Skeletal muscle satellite cell (primary cell): ENCODE data around the gene DTNB.

Source experiments
- H3K27me3 ChIP-seq: 2 replicates; pipeline ENCODE4 v1.7.0; 2013; ENCODE audit warnings: low read length; ENCODE audit not compliant: control insufficient read depth, insufficient read depth
- H3K36me3 ChIP-seq: 2 replicates; pipeline ENCODE4 v1.7.0; 2013; ENCODE audit warnings: mild to moderate bottlenecking, control low read depth, low read length; ENCODE audit not compliant: insufficient read depth
- H3K4me1 ChIP-seq: 2 replicates; pipeline ENCODE4 v1.7.0; 2013; ENCODE audit warnings: low read length; ENCODE audit not compliant: control insufficient read depth, insufficient read depth
- H3K4me2 ChIP-seq: 2 replicates; pipeline ENCODE4 v1.7.0; 2013; ENCODE audit warnings: mild to moderate bottlenecking, low read length
- H3K4me3 ChIP-seq: 2 replicates; pipeline ENCODE4 v1.7.0; 2013; ENCODE audit warnings: low read length
- H3K9ac ChIP-seq: 2 replicates; pipeline ENCODE4 v1.7.0; 2013; ENCODE audit warnings: mild to moderate bottlenecking, low read depth, low read length, moderate library complexity
- H3K9me3 ChIP-seq: replicated peaks from 2 replicates; pipeline ENCODE4 v1.7.0; 2013; ENCODE audit warnings: mild to moderate bottlenecking, control low read depth, low read length

The DTNB gene

DNA sequence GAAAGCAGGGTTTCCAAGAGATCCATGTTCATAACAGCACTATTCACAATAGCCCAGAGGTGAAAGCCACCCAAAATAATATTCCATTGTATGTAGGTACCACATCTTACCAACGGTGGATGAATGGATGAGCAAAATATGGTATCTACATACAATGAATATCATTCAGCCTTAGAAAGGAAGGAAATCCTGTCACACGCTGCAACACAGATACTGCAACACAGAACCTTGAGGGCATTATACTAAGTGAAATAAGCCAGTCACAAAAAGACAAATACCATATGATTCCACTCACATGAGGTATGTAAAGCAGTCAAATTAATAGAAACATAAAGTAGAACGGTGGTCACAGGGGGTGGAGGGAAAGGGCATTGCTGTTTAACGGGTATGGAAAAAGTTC, 155.7 kb downstream of the DTNB start:
- Histone ChIP-seq H3K27me3 (no peaks in the 10 kb centered on the region), H3K36me3 (no peaks in the 10 kb centered on the region), H3K4me3 (no peak overlapping the region), H3K4me2 (no peak overlapping the region), H3K4me1 (peaks cover 17% of the 10 kb centered on the region), H3K9ac (no peak overlapping the region), H3K9me3 (no peaks in the 10 kb centered on the region)

DNA sequence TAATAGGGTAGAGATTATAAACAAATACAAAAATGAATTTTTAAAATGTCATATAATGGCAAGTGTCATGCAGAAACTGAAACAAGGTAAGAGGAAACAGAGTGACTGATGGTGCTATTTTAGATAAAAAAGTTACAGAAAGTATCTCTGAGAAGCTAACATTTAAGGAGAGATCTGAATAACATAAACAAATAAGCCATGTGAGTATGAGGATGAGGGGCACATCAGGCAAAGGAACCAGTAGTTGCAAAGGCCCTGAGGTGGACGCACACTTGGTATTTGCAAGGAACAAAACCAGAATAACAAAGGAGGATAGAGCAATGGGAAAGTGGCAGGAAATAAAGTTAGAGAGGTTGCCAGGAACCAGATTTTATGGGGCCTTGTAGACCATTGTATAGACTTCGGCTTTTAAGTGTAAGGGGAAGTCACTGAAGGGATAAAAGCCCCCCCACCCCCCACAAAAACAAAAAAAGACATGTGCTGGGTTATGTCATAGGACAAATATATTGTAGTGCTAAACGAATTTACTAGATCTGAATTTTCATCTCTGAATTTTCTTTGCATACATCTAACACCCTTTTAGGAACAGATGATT, 159.2 kb downstream of the DTNB start:
- Histone ChIP-seq H3K4me2 (no peak overlapping the region), H3K4me1 (peaks cover 15% of the 10 kb centered on the region), H3K9ac (no peak overlapping the region), H3K36me3 (no peaks in the 10 kb centered on the region), H3K9me3 (no peaks in the 10 kb centered on the region), H3K4me3 (no peak overlapping the region), H3K27me3 (no peaks in the 10 kb centered on the region)

DNA sequence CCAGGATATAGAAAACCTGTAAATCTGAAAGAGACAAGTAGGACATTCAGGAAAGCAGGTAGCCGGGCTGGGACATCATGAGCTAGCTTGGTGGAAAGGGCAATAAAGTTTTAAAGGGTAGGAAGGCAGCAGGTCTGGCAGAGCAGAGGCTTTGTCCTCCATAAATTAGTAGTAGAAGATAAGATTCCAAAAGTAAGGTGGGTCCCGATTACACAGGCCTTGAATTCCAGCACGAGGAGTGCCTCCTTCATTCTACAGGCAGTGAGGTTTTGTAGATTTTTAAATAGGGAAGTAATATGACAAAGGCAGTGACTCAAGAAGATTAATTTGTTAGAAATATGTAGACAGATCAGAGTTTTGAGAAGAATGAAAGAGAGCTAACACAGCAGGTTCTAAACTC, 160.7 kb downstream of the DTNB start:
- Histone ChIP-seq H3K9me3 (no peaks in the 10 kb centered on the region), H3K36me3 (no peaks in the 10 kb centered on the region), H3K4me3 (no peak overlapping the region), H3K4me1 (peaks cover 15% of the 10 kb centered on the region), H3K4me2 (no peak overlapping the region), H3K27me3 (no peaks in the 10 kb centered on the region), H3K9ac (no peak overlapping the region)

DNA sequence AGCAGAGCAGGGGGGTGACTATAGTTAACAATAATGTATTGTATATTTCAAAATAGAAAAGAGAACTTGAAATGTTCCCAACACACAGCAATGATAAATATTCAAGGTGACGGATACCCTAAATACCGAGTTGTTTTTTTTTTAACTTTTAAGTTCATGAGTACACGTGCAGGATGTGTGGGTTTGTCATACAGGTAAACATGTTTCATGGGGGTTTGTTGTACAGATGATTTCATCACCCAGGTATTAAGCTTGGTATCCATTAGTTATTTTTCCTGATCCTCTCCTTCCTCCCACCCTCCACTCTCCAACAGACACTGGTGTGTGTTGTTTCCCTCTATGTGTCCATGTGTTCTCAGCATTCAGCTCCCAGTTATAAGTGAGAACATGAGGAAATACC, 167.2 kb downstream of the DTNB start:
- Histone ChIP-seq H3K9ac (no peak overlapping the region), H3K27me3 (no peaks in the 10 kb centered on the region), H3K9me3 (no peaks in the 10 kb centered on the region), H3K36me3 (no peaks in the 10 kb centered on the region), H3K4me3 (no peak overlapping the region), H3K4me2 (no peak overlapping the region), H3K4me1 (no peaks in the 10 kb centered on the region)

DNA sequence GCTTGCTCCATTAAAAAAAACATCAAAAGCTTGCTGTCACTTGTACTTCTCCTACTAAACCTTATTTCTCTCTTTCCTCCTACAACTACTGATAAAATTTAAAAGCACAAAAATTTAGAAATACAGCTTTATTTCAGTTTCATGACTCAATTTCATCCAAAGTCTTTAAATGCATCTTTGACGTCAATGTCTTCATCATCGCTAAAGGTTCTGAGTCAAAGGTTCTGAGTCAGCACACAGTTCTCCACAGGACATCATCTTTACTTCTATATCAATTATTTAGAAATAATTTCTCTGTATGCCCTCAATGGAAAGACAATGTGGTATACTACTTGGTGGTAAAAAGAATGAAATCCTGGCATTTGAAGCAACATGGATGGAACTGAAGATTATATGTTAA, 167.8 kb downstream of the DTNB start:
- no peak overlapping the region for H3K4me3 ChIP-seq
- H3K4me1 ChIP-seq: no peaks in the 10 kb centered on the region
- H3K9me3 ChIP-seq: no peaks in the 10 kb centered on the region
- H3K9ac ChIP-seq: no peak overlapping the region
- no peak overlapping the region for H3K4me2 ChIP-seq
- H3K36me3 ChIP-seq: no peaks in the 10 kb centered on the region
- no peaks in the 10 kb centered on the region for H3K27me3 ChIP-seq

DNA sequence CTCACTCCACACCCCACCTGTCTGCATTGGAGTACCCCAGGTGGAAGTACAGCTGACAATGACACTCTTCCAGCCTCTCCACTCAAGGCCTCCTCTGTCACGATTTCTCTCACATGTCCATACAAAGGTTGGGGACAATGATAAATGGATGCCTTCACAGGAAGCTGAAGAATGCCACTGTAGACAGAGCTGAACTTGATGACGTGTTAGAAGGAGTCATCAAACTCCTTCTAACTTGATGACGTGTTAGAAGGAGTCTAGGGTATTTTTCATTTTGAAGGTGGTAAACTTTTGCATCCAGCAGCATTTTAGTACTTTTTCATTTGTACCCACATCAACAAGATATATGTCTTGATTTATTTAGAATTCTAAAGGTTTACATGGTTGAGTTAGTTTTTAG, 168.2 kb downstream of the DTNB start:
- H3K9me3 ChIP-seq: no peaks in the 10 kb centered on the region
- H3K4me1 ChIP-seq: no peaks in the 10 kb centered on the region
- no peaks in the 10 kb centered on the region for H3K27me3 ChIP-seq
- no peak overlapping the region for H3K4me2 ChIP-seq
- H3K9ac ChIP-seq: no peak overlapping the region
- H3K4me3 ChIP-seq: no peak overlapping the region
- no peaks in the 10 kb centered on the region for H3K36me3 ChIP-seq

DNA sequence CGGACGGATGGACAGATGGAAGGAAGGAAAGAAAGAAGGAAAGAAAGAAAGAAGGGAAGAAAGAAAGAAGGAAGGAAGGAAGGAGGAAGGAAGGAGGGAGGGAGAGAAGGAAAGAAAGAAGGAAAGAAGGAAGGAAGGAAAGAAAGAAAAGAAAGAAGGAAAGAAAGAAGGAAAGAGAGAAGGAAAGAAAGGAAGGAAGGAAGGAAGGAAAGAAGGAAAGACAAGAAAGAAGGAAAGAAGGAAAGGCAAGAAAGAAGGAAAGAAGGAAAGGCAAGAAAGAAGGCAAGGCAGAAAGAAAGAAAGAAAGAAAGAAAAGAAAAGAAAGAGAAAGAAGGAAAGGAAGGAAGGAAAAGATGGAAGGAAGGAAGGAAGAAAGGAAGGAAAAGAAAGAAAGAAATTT, 169.1 kb downstream of the DTNB start:
- Histone ChIP-seq H3K4me2 (no peak overlapping the region), H3K9me3 (no peaks in the 10 kb centered on the region), H3K4me3 (no peak overlapping the region), H3K36me3 (no peaks in the 10 kb centered on the region), H3K27me3 (no peaks in the 10 kb centered on the region), H3K4me1 (no peaks in the 10 kb centered on the region), H3K9ac (no peak overlapping the region)

DNA sequence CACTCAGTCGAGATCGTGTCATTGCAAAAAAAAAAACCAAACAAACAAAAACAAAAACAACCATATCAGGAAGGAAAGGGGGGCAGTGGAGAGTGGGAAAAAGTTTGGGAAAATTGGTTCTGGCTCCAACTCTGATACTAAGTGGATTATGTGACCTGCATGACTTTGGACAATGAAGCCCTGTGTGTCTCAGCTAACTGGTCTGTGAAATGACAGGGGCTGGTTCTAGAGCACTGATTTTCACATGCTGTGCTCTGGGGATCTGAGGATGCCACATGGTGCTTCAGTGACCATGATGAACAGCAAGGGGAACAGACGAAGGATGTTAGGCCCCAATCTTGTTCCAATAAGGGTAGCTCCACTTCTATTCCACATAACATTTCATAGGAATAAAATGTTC, 174.2 kb downstream of the DTNB start:
- Histone ChIP-seq H3K9me3 (no peaks in the 10 kb centered on the region), H3K4me1 (no peaks in the 10 kb centered on the region)

DNA sequence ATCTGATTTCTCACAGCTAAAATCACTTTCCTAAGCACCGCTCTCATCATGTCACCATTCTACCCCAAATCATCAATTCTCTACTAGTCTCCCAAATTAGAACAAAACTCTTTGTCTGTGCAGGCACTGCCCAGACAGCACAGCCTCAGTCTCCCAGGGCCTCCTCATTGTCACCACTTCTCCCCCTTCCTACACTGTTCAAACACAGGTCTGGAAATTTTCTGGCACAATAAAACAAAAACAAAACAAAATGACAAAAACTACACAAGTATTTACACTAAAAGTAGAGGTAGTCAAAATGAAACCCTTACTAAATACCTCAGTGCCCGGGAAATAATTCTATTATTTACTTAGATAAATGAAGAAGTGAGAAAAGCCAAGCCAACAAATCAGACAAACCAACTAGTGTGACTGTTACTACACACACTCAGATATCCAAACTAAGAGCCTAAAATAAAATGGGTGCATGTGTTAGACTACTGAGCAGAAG, 175.4 kb downstream of the DTNB start:
- Histone ChIP-seq H3K9ac (no peak overlapping the region), H3K27me3 (no peaks in the 10 kb centered on the region), H3K4me1 (no peaks in the 10 kb centered on the region), H3K4me3 (no peak overlapping the region), H3K9me3 (no peaks in the 10 kb centered on the region), H3K36me3 (no peaks in the 10 kb centered on the region), H3K4me2 (no peak overlapping the region)

More for the DNA sequence above, 174.2 kb downstream of the DTNB start:
- H3K9ac ChIP-seq: no peak overlapping the region
- no peaks in the 10 kb centered on the region for H3K27me3 ChIP-seq
- no peak overlapping the region for H3K4me3 ChIP-seq
- no peaks in the 10 kb centered on the region for H3K36me3 ChIP-seq
- H3K4me2 ChIP-seq: no peak overlapping the region

DNA sequence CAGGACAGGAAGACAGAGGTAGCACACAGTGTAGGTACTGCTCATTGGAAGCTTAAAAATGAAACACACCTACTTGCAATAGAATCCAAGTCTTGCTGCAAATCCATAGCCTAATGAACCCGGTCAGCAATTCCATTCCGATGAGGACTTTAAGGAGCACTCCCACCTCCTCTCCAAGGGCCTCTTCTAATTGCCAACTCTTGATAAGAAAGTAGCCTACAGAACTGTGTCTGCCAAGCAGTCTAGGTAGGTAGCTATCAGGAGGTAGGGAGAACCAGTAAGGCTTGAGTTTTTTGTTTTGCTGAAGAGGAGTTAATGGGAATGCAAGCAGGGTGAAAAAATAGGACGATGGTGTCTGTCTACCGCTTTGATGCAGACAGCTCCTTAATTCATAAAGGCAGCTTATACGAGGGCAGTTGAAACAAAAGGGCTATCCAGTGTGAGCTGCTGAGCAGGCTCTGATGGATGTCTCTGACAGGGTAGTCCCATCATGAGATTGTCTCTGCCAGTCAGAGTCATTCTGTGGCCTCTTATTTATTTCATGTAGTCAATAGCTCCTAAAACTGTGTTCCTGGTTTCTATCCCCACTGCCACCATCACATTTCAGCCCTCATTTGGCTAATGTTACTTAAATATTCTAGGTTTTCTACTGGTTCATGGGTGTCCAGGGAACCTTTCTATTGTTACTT, 176.0 kb downstream of the DTNB start:
- no peak overlapping the region for H3K4me2 ChIP-seq
- H3K4me1 ChIP-seq: peaks cover 4% of the 10 kb centered on the region

DNA sequence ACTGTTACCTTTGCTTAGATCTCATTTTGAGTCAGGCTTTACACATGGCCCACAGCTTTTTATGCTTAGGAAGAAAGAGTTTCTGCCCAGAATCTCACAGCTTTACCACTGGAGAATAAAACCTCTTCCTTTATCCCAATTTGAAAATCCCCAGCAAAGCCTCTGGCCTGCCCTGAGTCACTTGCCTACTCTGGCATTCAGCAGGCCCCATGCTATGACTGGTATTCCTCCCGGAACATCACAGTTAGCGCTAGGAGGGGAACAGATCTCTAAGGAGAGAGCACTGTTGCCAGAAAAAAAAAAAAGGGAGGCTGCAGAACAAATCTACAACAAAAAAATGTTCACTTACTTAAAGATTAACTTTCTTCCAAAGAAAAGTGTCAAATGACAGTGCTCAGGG, 178.8 kb downstream of the DTNB start:
- H3K36me3 ChIP-seq: no peaks in the 10 kb centered on the region
- no peak overlapping the region for H3K4me3 ChIP-seq
- no peaks in the 10 kb centered on the region for H3K9me3 ChIP-seq
- H3K9ac ChIP-seq: no peak overlapping the region
- peaks cover 11% of the 10 kb centered on the region for H3K4me1 ChIP-seq
- no peak overlapping the region for H3K4me2 ChIP-seq
- no peaks in the 10 kb centered on the region for H3K27me3 ChIP-seq

More for the DNA sequence above, 176.0 kb downstream of the DTNB start:
- Histone ChIP-seq H3K9ac (no peak overlapping the region), H3K27me3 (no peaks in the 10 kb centered on the region), H3K9me3 (no peaks in the 10 kb centered on the region), H3K36me3 (no peaks in the 10 kb centered on the region), H3K4me3 (no peak overlapping the region)

DNA sequence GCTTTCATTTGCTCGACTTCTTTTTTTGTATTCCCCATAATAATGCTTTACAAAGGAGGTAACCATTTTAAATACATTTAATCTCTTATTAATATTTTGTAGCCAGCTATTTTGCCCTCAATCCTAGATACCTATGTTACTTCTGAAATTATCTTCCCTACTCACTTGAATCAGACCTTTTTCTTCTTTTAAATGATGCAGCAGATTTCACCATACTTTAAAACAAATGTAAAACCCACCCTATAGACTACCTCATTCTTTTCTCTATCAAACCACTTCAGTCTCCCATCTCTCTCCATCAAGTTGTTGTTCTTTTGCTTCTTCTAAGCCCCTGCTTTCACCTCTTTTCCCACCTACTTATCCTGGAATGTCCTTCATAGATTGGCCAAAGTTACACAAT, 180.2 kb downstream of the DTNB start:
- H3K27me3 ChIP-seq: no peaks in the 10 kb centered on the region
- no peak overlapping the region for H3K4me3 ChIP-seq
- no peak overlapping the region for H3K9ac ChIP-seq
- H3K4me2 ChIP-seq: no peak overlapping the region
- no peaks in the 10 kb centered on the region for H3K36me3 ChIP-seq
- no peaks in the 10 kb centered on the region for H3K9me3 ChIP-seq
- H3K4me1 ChIP-seq: peaks cover 11% of the 10 kb centered on the region
